ENCODE data around the gene MCF2L2.

DNA sequence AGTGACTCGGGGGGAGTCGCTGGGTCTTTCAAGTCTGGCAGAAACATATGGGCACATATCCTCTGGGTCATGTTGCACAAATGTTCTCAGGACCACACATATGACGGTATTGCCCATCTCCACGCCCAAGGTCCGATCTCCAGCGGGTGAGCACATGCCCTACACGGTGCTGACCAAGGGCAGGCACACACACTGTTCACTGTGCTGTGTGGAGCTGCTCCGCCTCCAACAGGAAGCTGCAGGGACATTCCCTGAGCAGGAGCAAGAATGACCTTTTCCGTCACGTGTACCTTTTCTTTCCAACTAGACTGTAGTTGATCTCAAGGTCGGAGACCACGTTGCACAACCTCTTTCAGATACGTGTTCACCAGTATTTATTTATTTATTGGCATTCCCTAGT lies 217.1 kb downstream of the MCF2L2 start:
- TF ChIP-seq CTCF (IDR thresholded peaks at IDR 0.05) (no peak), POLR2A (IDR thresholded peaks at IDR 0.05) (no peak), EP300 (IDR thresholded peaks at IDR 0.05) (no peak)
